Spleen (tissue), 7 donors: Measurements from ENCODE around the gene TMEM121.

ENCODE experiments used
- CTCF ChIP-seq, 11 experiments: fragments of 200-600 bp in 7 of 11; fragments of 450-650 bp in 4 of 11; sonication (generic) in 4 of 11; IDR thresholded peaks in 8 of 11; conservative IDR thresholded peaks in 3 of 11; 1 replicate in 7 of 11; 2 replicates in 4 of 11; pipeline versions ENCODE4 v1.4.0 to v1.8.0; 2016 to 2021; ENCODE audit warnings: antibody characterized with exemption in 11 of 11, inconsistent platforms in 4 of 11, mild to moderate bottlenecking in 1 of 11
- POLR2A ChIP-seq, 3 donors: fragments of 450-650 bp; IDR thresholded peaks; one replicate each; pipeline ENCODE4 v1.5.1; 2017; ENCODE audit warnings: antibody characterized with exemption in 3 of 3, mild to moderate bottlenecking in 1 of 3
- donor health status: DM: no; HTN: no; CAD: no; lungs with moderate emphysema.
- donor health status: DM: no; HTN: no; CAD: no.
- donor health status: DM: no; HTN: no; CAD: no.

- TF ChIP-seq POLR2A (IDR thresholded peaks at IDR 0.05) = no peak
- TF ChIP-seq CTCF (IDR thresholded peaks at IDR 0.05 in 8 of 11, conservative IDR thresholded peaks at IDR 0.05 in 3 of 11) = no peak
These were observed 47.8 kb upstream of the TMEM121 start for GRCh38 chr14:105478398-105479251.
